ENCODE results near the gene TSPAN14. TPM values are rescaled to one million over a fixed set of nuclear protein-coding genes. Genes with fewer than 3 reads are reported as not detected.

The TSPAN14 gene
- total RNA-seq, 6 experiments from 2014 or later = 72.9 to 96.2 (median 84.5) TPM

GRCh38 chr10:80484243-80484642 lies 30.1 kb downstream of the TSPAN14 start:
- peaks cover 19% of the 10 kb centered on the region for H3K36me3 Mint-ChIP-seq (ENCODE audit: low read depth)
- TF ChIP-seq CTCF (IDR thresholded peaks at IDR 0.05) = no peak
- no peak overlapping the region for H3K4me3 Mint-ChIP-seq
- 0 out of 2 replicates have a peak, but pooled peaks cover 3% of the 10 kb centered on the region for H3K9me3 Mint-ChIP-seq
- no peak for DNase-seq
- H3K4me1 Mint-ChIP-seq (ENCODE audit: low read depth) = peaks cover 44% of the 10 kb centered on the region
- H3K27me3 Mint-ChIP-seq (ENCODE audit: insufficient read depth) = no peaks in the 10 kb centered on the region
- H3K27ac Mint-ChIP-seq = no peak overlapping the region

- no peak overlapping the region for H3K4me3 Mint-ChIP-seq
- 0 out of 2 replicates have a peak, but pooled peaks cover 3% of the 10 kb centered on the region for H3K9me3 Mint-ChIP-seq
- no peak for TF ChIP-seq CTCF (IDR thresholded peaks at IDR 0.05)
- no peaks in the 10 kb centered on the region for H3K27me3 Mint-ChIP-seq (ENCODE audit: insufficient read depth)
- peak overlapping the region; percentile 2; the same call in 1 of the 2 replicates for H3K27ac Mint-ChIP-seq
- H3K36me3 Mint-ChIP-seq (ENCODE audit: low read depth) = peaks cover 23% of the 10 kb centered on the region
- no peak for DNase-seq
- peaks cover 46% of the 10 kb centered on the region for H3K4me1 Mint-ChIP-seq (ENCODE audit: low read depth)
Measured at GRCh38 chr10:80484676-80485075, 30.6 kb downstream of the TSPAN14 start.

- peaks cover 26% of the 10 kb centered on the region for H3K36me3 Mint-ChIP-seq (ENCODE audit: low read depth)
- no peaks in the 10 kb centered on the region for H3K27me3 Mint-ChIP-seq (ENCODE audit: insufficient read depth)
- no peak for DNase-seq
- 0 out of 2 replicates have a peak, but pooled peaks cover under 1% of the 10 kb centered on the region for H3K9me3 Mint-ChIP-seq
- peaks cover 52% of the 10 kb centered on the region for H3K4me1 Mint-ChIP-seq (ENCODE audit: low read depth)
- no peak overlapping the region for H3K4me3 Mint-ChIP-seq
- H3K27ac Mint-ChIP-seq = peak overlapping the region; percentile 2; the same call in 1 of the 2 replicates
- no peak for TF ChIP-seq CTCF (IDR thresholded peaks at IDR 0.05)
Measured at GRCh38 chr10:80485076-80485945, 31.2 kb downstream of the TSPAN14 start.

- Mint-ChIP-seq H3K4me3 (no peak overlapping the region), H3K9me3 (no peaks in the 10 kb centered on the region), H3K4me1 (ENCODE audit: low read depth) (peaks cover 55% of the 10 kb centered on the region), H3K27ac (0 out of 2 replicates have a peak overlapping the region, but pooled peaks have one; percentile 7), H3K36me3 (ENCODE audit: low read depth) (peaks cover 24% of the 10 kb centered on the region), H3K27me3 (ENCODE audit: insufficient read depth) (0 out of 2 replicates have a peak, but pooled peaks cover 1% of the 10 kb centered on the region)
- DNase-seq = no peak
- no peak for TF ChIP-seq CTCF (IDR thresholded peaks at IDR 0.05)
Measured at GRCh38 chr10:80485946-80486764, 32.0 kb downstream of the TSPAN14 start.

- Mint-ChIP-seq H3K27me3 (ENCODE audit: insufficient read depth) (0 out of 2 replicates have a peak, but pooled peaks cover 1% of the 10 kb centered on the region), H3K36me3 (ENCODE audit: low read depth) (peaks cover 22% of the 10 kb centered on the region), H3K4me3 (no peak overlapping the region), H3K27ac (no peak overlapping the region; the same call in 1 of the 2 replicates), H3K9me3 (no peaks in the 10 kb centered on the region), H3K4me1 (ENCODE audit: low read depth) (peaks cover 61% of the 10 kb centered on the region)
- TF ChIP-seq CTCF (IDR thresholded peaks at IDR 0.05) = no peak
- DNase-seq = no peak
Measured at GRCh38 chr10:80486785-80487420, 32.8 kb downstream of the TSPAN14 start.

Data from HFFc6 (cell line).